NCI-H146 treated with DMSO at 0.1 percent for 48 hours (cell line): ENCODE data around the gene PDIA5.
"Not testable (repeated sequence)": the region's sequence is repeated elsewhere in the genome, so short reads cannot be mapped to it uniquely, and the experiment has no call there.

ENCODE experiments used
- DNase-seq: peaks from one replicate; lab custom pipeline; 2025; ENCODE audit not compliant: unreplicated experiment; lab: John Stamatoyannopoulos, UW

The PDIA5 gene

DNA sequence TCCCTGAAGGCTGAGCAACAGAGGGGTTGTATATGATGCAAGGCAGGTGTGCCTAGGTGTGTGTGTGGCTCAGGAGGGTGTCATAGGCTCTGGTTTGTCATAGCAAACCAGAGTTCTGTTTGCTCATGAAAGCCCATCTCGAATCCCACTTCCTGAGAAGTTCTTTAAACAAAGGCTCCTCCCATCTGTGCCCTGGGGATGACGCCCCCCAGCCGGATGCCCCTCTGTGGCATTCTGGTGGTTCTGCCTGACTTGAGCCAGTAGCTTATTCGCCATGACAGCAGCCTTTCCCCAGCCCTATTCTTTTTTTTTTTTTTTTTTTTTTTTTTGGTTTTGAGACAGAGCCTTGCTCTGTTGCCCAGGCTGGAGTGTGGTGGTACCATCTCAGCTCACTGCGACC lies 45.4 kb downstream of the PDIA5 start:
- DNase-seq, result no peak

- not testable (repeated sequence) for DNase-seq
These were observed 45.8 kb downstream of the PDIA5 start for GRCh38 chr3:123112656-123113055.

- no peak for DNase-seq
These were observed 47.1 kb downstream of the PDIA5 start for GRCh38 chr3:123113889-123114450.

GRCh38 chr3:123116116-123116515 lies 49.3 kb downstream of the PDIA5 start:
- no peak for DNase-seq

DNA sequence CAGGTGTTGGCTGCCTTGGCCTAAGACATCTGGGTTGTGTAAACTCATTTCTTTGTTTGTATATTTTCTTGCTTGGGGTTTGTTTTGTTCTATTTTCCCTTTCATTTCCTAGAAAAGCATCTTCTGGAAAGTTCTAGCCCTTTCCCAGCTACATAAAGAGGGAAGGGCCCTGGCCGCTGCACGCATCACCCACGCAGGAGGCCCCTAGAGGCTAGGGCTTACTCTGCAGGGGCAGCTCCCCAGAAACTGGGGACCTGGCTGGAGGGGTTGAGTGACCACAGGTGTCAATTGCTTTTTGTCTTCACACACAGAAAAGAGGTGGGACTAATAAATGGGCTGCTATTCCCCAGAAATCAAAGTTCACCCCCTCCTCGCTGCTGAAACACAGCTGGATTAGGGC lies 52.6 kb downstream of the PDIA5 start:
- DNase-seq, result no peak

GRCh38 chr3:123119802-123120201 lies 53.0 kb downstream of the PDIA5 start:
- no peak for DNase-seq

GRCh38 chr3:123120573-123120972 lies 53.7 kb downstream of the PDIA5 start:
- no peak for DNase-seq

DNA sequence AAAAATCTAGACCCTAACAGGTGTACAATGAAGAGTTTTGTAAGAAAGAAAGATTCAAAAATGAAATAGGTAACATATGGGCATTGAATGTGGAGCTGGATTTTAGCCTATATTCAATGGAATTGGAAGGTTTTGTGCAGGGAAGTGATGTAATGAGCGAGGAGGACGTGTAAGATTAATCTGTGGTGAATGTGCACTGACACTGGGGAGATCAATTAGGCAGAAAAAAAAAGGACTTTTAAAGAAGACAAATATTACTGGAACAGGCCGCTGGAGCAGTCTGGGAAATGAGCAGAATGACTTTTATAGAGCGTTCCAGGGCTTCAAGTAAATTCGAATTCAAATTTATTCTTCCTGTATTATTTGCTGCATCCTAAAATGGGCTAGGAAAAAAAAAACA lies 55.2 kb downstream of the PDIA5 start:
- DNase-seq, result no peak

DNA sequence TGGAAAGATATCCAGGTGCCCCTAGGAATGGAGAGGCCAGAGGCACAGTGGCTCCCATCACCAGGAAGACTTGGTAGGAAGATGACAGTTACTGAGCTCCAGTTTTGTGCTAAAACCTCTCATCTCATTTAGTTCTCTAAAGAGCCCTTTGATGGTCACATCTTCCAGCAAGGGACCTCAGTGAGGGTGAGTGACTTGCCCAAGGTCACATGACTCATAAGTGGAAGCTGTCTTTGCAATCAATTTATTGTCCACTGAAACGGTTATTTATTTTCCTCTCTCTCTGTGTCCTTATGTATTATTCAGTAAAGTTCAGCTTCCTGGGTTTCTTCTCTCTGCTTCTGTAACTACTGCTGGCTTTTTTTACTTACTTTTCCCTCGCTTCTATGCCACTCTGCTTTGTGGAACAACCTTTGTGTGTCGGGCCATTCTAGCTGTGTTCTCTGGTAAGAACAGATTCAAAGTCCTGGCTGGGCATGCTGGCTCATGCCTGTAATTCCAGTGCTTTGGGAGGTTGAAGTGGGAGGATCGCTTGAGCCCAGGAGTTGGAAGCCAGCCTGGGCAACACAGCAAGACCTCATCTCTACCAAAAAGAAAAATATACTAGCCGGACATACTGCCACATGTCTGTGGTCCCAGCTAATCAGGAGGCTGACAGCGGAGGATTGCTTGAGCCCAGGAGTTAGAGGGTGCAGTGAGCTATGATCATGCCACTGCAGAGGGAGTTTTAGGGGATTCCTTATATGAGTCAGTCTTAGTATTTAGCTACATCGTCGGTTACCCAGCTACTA lies 55.9 kb downstream of the PDIA5 start:
- DNase-seq, result no peak

DNA sequence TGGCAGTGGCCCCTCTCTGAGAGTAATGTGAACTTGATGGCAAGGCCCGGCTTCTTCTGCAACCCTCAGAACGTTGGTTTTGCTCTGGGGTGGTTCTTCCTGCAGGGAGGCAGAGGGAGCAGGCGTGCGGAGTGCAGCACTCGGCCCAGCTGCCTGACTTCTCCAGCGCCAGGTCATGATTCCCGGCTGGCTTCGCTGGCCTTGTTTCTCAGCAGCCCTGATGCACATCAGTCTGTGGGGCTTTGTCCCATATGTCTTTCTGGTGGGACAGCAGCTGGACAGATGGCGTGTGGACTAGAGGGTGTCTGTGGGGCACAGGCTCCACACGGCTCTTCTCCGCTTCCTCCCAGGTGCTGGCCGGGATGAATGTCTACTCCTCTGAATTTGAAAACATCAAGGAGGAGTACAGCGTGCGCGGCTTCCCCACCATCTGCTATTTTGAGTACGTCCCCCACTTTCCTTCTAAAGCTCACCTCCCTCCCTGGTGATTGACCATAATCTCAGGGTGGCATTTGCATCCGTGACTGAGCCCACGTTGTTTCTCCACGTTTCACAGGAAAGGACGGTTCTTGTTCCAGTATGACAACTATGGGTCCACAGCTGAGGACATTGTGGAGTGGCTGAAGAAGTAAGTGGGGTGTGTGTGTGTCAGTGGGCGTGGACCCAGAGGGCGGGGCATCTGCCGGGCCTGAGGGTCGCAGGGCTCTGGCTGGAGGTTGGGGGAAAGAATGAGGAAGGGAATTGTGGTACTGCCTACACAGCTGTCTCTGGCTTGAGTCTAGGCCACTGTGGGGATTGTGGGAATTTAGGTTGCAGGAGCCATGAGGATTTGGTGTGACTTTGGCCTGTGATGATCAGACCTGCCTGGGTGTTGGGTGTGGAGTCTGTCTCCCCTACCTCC lies 57.1 kb downstream of the PDIA5 start:
- no peak for DNase-seq

- no peak for DNase-seq
These were observed 58.1 kb downstream of the PDIA5 start for GRCh38 chr3:123124971-123125370.

DNA sequence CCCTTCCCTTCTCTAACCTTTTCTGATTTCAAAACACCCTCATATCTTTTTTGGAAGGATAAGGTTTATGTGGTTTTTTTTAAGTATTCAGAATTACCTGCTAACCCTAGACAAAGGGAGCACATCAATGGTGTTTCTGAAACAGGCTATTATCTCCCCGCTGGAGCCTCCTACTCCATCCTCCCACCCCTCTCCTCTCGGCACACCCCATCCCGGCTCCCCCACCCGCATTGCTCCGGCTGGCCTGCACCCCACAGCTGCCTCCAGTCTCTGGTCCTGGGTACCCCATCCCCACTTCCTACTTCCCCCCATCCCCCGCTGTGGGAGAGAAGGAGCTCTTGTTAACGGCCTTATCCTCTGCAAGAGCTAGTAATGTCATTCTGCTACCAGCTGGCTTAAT lies 59.2 kb downstream of the PDIA5 start:
- DNase-seq, result no peak

- no peak for DNase-seq
These were observed 59.8 kb downstream of the PDIA5 start for GRCh38 chr3:123126653-123127052.

GRCh38 chr3:123129092-123129491 lies 62.3 kb downstream of the PDIA5 start:
- no peak for DNase-seq

DNA sequence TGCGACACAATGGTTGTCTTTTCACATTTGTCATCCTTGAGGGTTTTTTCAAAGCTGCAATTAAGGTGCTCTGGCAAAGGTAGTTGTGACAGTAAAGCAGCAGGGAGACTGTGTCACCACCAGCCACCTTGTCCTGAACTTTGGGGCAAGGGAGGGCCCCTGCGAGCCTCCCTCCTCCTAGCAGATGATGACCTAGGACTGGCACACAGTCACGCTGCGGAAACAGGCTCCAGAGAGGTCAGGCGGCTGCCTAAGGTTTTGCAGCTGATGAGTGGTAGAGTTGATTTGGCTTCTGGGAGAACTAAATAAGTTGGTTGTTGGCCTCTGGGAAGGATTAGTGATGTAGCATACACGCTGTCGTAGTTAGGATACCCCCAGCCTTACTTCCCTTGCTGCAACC lies 62.7 kb downstream of the PDIA5 start:
- no peak for DNase-seq

DNA sequence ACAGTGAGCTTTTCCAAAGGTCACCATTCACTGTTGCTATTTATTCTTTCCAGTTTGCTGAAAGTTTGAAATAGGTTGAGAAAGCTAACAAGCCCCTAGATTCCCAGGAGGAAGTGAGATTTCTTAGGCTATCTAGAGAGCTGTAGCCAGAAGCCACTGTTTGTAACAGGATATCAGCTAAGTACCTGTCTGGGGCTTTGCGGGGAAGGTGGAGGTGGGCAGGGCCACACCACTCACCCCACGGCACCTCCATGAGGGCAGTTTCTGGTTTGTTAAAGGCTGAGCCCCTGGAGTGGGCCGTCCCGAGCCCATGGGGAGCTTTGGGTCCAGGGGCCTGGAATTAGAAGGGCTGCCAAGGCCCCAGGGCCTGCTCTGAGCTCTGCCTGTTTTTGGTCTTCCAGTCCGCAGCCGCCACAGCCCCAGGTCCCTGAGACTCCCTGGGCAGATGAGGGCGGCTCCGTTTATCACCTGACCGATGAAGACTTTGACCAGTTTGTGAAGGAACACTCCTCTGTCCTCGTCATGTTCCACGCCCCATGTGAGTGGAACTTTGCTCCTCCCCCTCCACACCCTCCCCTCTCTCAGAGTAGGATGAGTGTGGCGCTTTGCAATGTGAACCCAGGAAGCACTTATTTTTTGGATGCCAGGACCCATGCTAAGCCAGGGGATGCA lies 63.4 kb downstream of the PDIA5 start:
- no peak for DNase-seq

- no peak for DNase-seq
These were observed 67.8 kb downstream of the PDIA5 start for GRCh38 chr3:123134671-123135070.

DNA sequence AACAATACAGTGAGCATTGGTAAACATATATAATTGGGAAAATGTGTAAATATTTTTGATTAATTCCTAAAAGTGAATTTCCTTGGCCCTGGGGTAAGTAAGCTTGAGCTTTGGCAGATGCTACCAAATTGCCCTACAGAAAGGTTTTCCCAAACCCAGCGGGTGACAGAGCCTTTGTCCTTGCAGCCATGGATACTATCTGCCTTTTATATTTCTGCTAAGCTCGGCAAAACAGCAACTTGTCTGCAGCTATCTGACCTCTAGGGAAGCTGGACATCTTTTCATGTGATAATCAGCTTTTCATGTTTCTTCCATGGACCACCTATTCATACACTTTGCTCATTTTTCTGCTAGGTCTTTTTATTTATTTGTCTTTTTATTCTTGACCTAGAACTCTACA lies 70.2 kb downstream of the PDIA5 start:
- peak; percentile 96 for DNase-seq

DNA sequence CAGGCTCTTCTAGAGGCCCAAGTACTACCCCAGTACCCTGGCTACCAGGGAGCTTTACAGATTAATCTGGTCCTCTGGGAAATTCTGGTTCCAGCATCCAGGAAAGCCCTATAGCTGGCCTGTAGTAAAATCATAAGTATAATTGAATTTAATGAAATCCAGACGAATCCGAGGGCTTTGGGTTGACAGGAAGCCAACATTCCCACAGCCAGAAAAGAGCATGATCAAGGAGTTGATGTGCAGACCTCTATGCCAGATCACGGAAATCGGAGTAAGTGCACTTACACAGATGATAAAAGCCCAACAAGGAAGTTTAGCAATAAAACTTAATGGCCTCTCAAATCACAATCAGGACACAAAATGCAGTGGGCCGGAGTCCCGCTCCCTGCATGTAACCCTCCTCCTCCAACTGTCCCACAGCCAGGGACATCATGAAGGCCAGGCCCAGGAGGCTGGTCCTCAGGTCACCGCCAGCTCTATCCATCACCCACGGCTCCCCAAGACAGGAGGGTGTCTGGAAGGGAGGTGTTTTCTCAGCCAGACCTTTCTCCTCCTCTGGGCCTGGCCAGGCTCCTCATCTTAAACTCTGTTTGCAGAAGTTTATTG lies 72.1 kb downstream of the PDIA5 start:
- DNase-seq, result no peak

- no peak for DNase-seq
These were observed 72.7 kb downstream of the PDIA5 start for GRCh38 chr3:123139522-123139921.

DNA sequence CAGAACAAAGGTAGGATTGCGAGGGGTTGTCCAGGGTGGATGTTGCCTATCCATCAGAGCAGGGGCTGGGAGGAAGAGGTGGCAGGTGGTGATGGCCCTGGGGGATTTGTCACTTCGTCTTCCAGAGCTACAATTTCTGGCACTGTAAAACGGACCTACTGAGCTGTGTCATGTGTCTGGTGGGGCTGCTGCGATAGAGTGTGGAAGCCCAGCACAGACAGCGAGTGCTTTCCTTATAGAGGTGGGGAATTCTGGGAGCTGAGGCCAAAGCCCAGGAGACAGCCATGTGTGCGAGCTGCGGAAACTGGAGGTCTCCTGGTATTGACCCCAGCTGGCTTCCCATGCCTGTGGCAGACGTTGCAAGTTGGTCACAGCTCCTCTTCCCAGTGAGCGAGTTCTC lies 73.7 kb downstream of the PDIA5 start:
- no peak for DNase-seq
